Superior temporal gyrus (tissue), 1 donor: ENCODE data around the gene UGDH.
"Not testable (repeated sequence)": the region's sequence is repeated elsewhere in the genome, so short reads cannot be mapped to it uniquely, and the experiment has no call there.

ENCODE experiments used
- DNase-seq: peaks from one replicate; pipeline ENCODE4 v3.0.0-alpha.2; 2016; ENCODE audit errors: extremely low spot score

Gene UGDH

GRCh38 chr4:39527296-39528060, at the start of gene UGDH:
UGDH (minus strand) TSS chr4:39527439; CDS start chr4:39521512, 5,927 bp downstream.
- DNase-seq, result peak; percentile 97

GRCh38 chr4:39574946-39575345, 47.7 kb upstream of the UGDH start:
- no peak for DNase-seq

GRCh38 chr4:39571504-39571903, 44.3 kb upstream of the UGDH start:
- no peak for DNase-seq

- no peak for DNase-seq
These were observed 43.8 kb upstream of the UGDH start for GRCh38 chr4:39571054-39571453.

- no peak for DNase-seq
These were observed 42.0 kb upstream of the UGDH start for GRCh38 chr4:39569209-39569608.

GRCh38 chr4:39568805-39569204, 41.6 kb upstream of the UGDH start:
- DNase-seq, result no peak

GRCh38 chr4:39565878-39566600, 38.8 kb upstream of the UGDH start:
- DNase-seq, result no peak

- no peak for DNase-seq
These were observed 36.2 kb upstream of the UGDH start for GRCh38 chr4:39563346-39563847.

GRCh38 chr4:39562792-39563191, 35.6 kb upstream of the UGDH start:
- no peak for DNase-seq

GRCh38 chr4:39559626-39560025, 32.4 kb upstream of the UGDH start:
- no peak for DNase-seq

GRCh38 chr4:39555472-39555871, 28.2 kb upstream of the UGDH start:
- no peak for DNase-seq

- DNase-seq, result no peak
These were observed 21.3 kb upstream of the UGDH start for GRCh38 chr4:39548425-39549067.

- DNase-seq, result peak; percentile 52
These were observed 17.5 kb upstream of the UGDH start for GRCh38 chr4:39544580-39545315.

GRCh38 chr4:39544080-39544479, 16.8 kb upstream of the UGDH start:
- DNase-seq, result not testable (repeated sequence)

- DNase-seq, result no peak
These were observed 15.8 kb upstream of the UGDH start for GRCh38 chr4:39543034-39543433.

GRCh38 chr4:39542611-39543012, 15.4 kb upstream of the UGDH start:
- DNase-seq, result no peak

GRCh38 chr4:39541987-39542610, 14.9 kb upstream of the UGDH start:
- DNase-seq, result peak; percentile 41

- no peak for DNase-seq
These were observed 11.9 kb upstream of the UGDH start for GRCh38 chr4:39539089-39539611.

- no peak for DNase-seq
These were observed 6.3 kb upstream of the UGDH start for GRCh38 chr4:39533541-39533940.

- not testable (repeated sequence) for DNase-seq
These were observed 5.0 kb upstream of the UGDH start for GRCh38 chr4:39532237-39532636.

- no peak for DNase-seq
These were observed 3.4 kb upstream of the UGDH start for GRCh38 chr4:39530682-39531081.
